ENCODE results near the gene TENT5C.

TENT5C gene

DNA sequence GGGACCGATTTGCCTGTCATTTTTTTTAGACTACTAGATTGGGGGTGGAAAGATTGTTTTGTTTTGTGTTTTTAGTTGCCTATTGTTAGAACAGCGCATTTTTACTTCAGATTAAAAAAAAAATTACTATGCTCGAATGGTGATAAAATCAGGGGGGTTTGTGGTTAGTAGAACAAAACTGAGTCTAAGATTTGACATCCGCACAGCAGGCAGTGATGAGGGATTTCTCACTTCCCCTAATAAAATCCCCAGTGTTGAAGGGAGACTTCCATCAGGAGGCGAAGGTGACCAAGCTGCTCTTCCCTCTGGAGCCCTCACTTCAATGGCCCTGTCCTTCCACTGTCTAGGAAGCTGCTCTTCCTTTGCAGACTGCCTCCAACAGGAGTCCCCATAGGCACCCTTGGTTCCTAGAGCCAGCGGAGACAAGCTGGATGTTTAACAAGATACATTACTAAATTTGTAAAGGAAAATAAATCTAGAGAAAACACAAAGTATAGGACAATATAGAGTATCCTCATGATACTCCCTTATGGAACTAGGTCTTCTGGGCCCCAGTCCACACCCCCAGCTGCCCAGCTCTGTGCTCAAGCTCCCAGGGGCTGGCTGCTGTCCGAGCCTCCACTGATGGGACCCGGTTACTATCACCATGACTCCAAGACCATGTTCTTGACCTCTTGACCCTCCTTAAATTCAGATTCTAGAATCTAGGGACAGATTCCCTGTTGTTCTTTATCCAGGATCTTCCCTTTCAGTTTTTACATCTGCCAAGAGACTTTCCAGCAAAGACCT lies 31.0 kb downstream of the TENT5C start:
- no peak for DNase-seq

DNA sequence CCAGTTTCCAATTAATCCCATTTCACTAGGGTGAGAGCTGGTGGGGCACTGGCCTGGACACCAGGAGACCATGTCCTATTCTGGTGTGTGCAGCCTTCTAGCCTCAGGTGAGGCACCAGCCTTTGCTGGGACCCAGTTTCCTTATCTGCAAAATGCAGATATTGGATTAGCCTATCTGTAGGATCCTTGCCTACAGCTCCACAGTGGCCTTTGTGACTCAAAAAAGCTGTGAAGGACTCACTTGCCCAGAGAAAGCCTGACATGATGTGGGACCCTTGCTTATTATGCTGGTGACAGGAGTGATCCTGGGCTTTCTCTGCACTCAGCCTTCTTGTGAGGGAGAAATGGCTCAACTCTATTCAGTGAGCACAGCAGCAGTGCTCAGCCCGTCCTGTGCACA lies 32.3 kb downstream of the TENT5C start:
- DNase-seq: no peak

DNA sequence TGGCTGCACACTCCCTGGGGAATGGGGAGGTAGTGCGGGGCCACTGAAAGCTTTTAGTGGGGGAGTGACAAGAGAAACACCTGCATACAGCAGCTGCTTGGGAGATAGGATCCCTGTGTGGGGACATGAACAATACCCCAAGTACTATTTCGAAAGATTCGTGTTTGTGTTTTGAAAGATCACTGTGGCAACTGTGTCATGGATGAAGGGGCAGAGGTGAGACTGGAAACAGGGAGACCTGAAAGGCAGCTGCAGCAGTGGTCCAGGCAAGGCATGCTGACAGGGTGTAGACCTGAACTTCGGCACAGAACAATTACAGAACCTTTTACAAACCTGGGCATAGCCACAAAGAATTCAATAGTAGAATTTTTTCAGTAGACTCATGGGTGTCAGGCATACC lies 32.9 kb downstream of the TENT5C start:
- DNase-seq: no peak

DNA sequence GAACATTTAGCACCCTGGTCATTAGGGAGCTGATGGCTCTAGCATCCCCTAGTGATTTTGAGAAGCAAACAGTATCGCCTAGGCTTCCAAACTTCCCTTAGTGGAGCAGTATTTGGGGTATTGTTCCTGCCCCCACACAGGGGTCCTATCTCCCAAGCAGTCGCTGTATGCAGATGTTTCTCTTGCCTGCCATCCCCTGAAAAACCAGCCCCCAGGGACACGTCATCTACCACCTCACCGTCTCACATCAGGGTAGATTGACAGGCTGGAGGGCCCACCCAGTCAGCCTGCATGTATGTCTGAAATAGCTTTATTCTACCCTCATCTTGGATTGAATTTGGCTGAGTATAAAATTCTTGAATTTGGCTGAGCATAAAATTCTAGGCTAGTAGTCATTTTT lies 33.9 kb downstream of the TENT5C start:
- no peak for DNase-seq

DNA sequence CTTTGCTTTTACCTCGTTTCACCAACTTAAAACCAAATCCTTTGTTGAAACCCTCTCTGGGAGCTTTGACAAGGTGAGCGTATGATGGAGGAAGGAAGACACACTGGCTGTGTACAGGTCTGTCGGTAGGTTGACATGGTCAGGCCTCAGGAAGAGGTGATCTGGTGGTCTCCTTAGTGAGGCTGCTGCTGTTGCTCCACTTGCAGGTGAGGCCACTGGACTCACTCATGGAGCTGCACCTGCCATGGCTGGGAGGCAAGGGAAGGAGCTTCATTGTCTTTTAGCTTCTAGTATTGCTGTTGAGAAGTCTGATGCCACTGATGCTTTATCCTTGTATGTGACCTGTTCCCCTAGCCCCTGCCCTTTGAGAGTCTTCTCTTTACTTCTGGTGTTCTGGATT lies 35.7 kb downstream of the TENT5C start:
- no peak for DNase-seq

DNA sequence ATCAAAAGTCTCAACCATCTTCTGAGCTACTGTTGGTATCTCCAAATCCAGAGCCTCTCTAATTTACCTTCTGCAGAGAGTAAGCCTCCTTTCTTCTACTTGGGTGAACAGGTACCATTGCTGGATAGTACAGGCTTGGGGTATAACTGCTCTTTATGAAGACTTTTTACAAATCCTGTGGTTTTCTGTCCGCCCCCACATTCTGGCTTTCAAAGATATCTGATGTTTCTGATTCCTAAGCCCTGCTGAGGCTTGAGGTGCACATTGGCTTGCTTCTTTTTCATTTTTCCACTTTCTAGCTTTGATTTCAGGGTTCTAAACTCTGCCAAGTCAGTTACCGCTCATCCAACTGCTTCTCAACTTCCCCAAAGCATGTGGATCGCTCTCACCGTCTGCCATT lies 37.1 kb downstream of the TENT5C start:
- no peak for DNase-seq

DNA sequence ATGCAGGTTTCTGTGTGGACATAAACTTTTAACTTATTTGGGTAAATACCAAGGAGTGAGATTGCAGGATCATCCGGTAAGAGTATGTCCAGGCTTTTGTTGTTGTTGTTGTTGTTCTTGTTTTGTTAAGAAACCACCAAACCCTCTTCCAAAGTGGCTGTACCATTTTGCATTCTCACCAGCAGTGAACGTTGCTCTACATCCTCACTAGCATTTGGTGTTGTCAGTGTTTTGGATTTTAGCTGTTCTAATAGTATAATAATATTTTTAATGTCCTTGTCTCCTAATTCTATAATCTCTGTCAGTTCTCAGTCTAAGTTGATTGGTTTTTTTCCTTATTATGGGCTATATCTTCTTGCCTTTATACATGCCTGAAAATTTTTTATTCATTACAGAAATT lies 37.8 kb downstream of the TENT5C start:
- DNase-seq: no peak

DNA sequence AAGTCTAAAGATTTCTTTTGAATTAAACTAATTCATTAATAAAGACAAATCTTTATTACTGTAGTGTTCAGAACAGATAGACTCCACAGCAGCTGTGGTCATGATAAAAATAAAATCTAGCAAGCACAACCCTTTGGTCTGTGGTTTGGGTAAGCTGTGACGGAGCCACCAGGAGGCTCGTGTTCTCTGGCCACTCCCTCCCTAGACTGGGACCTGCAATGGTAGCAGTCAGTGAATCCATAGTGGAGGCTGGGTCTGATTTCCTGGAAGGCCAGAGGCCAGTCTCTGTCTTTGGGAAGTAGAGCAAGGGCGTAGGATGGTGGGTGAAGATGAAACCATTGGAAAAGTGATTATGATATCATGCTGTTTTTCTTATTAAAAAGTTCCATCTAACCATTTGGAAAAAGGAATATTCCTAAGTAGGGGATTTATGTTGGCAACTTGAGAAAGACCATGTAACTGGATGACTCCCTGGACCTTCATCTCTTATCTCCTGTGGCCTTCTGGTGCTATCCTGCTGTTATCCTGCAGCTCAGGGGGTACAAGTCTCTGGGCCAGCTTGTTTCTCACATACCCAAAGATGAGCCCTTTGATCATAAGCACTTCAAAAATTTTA lies 39.0 kb downstream of the TENT5C start:
- DNase-seq: no peak

DNA sequence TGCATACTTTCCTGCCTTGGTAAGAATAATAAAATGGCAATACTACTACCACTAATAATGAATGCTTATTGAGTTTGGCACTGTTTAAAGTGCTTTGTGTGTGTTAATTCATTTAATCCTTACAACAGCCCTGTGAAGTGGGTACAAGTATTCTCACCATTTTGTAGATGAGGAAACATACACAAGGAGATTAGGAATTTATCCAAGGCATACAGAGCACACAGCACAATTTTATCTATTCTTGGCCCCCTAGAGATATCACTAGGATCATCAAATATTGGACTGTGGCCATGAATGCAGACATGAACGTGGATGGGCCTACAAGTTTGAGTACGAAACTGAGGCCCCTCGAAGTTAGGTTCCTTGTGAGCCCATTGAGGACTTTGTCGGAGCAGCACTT lies 39.5 kb downstream of the TENT5C start:
- DNase-seq: no peak

DNA sequence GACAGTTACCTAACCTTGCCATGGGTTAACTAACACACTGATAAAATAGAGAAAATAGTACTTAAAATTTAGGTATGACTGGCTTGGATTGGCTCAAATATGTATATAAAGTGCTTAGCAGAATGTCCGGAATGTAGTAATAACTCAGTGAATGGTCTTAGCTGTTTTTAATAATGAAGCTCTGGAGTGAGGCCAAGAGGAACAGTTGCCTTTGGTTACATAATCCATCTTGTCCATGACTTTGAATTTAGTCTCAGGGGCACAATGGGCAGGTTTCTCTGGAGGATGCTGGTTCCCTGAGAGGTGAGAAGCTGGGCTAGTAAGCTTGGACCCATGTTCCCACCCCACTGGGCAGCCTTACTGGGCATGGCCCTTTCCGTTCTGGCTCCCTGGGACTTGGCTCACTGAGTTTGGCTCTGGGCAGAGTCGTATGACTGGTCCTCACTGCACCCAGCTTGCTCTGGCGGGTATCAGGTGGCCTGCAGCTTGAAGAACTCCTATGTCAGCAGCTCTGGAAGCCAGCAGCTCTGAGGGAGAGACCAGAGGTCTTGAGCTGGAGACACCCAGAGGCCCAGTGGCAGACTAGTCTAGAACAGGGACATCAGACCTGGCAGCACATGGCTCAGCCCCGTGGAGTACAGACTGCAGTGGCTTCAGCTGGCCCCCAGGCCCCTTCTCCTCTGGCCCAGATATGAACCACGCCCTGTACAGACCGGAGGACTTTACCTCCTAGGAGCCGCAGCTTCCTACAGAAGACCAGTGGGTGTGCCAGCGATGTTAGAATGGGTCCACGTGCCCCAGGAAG lies 40.4 kb downstream of the TENT5C start:
- no peak for DNase-seq

DNA sequence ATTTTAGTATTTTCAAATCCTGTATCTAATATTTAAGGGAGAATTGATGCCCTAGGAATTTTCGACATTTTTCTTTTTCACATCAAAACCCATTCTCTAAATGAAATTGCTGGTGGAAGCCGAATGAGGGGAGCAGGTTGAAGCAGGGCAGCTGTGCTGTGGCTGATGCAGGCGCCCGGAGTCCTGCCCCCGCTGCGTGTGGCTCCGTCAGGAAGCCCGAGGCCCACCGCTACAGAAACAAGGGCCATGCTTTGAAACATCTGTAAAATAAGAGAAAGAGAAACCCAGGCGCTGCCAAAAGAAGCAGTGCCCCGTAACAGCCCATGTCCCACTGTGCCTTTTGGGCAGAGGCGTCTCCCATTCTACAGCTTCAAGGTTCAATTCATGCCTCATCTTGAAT lies 41.1 kb downstream of the TENT5C start:
- no peak for DNase-seq

DNA sequence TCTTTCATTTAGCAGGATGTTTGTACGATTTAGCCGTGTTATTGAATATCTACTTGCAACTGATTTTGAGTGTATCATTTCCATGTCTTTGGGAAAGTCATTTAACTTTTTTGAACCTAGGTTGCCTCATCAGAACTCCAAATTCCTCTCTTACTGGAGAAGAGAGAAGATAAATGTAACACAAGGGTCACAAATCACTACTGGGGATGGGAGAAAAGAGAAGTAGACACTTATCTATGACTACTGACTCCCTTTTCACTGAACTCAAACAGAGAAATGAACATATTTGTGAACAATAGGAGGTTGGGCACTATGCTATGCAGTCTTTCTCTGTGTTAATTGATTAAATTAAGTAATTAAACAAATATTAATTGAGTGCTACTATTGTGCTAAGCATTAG lies 42.2 kb downstream of the TENT5C start:
- no peak for DNase-seq

DNA sequence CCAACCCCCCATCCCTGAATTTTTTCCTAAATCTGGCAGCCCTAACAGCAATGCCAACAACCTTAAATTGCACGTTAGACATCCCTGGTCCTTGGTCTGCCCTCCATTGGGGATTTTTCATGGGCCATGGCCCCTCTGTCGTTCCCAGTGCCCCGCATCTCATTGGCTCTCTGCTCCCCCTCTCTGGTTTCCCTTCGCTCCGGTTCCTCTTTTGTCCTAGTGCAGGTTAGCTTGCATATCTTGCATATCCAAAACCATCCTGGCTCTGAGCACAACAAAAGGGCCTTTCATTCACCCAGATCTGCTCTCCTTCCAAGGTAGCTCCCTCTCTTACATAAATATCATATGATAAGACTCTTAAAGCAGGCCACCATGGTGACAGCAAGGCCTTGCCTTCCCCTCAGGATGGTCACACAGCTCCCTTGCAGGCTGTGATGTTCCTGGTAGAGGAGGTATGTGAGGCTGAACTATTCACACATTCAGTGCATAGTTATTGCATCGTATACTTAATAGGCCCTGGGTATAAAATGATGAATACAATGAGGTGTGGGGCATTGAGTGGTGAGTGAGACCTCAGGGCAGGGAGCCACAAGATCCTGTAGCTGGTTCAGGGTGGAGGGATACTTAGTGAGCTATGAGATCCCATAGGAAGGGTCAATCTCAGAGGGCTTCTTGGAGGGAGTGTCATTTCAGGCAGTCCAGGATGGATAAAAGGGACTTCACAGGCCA lies 45.2 kb downstream of the TENT5C start:
- DNase-seq: no peak

DNA sequence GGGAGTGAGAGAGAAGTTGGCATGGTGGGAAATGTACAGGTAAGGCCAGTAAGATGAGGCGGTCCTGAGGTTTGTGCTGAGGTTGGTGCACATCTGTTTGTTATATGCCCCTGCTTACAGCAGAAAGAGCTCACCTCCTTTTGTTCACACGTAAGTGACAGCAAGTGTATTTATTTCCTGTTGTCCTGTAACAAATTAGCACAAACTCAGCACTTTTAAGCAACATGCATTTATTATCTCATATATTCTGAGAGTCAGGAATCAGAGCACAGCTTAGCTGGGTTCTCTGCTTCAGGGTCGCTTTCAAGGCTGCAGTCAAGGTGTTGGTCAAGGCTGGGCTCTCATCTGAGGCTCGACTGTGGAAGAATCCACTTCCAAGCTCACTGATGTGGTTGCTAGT lies 45.8 kb downstream of the TENT5C start:
- DNase-seq: no peak

DNA sequence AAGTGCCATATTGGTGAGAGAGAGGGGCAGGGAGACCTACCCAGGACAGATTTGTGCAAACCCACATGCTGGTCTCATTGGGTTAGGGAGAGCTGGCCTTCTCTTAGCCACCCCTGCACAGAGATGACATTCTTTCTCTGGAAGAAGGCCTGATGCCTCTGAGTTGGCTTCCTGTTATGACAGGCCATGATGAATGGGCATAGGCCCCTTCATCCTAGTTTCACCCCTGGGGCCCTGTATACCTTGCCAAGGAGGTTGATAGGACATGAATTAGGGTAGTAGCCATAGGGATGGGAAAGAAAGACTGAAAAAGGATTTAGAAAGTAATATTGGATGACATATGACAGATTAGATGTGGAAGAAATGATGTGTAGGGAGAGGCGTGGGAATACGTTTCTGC lies 46.6 kb downstream of the TENT5C start:
- no peak for DNase-seq

DNA sequence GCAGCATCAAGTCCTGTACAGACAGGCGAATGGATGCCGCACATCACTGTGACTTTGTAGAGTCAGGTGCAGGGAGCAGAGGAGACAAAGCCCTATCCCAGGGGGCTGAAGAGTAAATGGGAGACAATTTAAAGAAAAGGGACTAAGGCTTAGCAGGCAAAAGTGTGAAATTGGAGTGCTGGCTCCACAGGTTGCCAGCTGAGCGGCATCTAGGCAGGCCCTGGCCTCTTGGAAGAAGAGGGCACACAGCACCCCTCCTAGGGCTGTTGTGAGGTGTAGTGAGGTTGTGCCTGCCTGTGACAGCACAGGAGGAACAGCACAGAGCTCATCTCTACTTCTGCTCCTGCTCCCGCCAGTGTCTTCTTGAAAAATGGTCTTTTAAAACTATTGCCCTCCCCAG lies 47.3 kb downstream of the TENT5C start:
- DNase-seq: no peak

DNA sequence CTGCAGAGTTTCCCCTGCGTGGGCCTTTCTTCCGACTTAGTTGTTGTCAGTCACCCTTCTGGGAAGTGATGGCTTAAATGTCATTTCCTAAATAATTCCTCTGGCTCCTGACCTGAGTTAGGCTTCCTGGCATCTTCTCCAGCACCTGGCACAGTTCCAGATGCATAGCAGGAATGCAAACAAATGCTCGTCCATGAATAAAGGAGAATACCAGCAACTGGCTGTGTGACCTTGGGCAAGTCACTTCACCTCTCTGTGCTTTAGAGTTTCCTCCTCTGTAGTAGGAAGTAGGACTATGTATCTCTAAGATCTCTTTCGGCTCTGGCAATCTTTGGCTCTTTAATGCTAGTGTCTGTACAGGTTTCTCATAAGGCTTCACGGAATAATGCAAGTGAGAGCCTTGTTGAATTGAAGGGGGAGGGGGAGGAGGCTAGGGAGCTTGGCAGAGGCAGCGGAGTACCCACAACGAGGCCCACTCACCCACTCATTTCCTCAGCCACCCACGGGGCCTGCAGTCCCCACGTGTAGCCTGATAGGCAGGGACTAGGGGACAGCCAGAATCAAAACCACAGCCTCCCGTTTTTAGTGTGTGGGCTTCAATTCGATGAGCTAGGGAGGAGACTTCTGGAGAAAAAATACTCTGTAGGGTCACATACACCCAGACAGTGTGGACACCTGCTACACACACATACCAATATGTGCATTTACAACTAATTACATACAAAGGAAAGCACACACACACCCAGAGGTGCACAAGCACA lies 48.1 kb downstream of the TENT5C start:
- no peak for DNase-seq

DNA sequence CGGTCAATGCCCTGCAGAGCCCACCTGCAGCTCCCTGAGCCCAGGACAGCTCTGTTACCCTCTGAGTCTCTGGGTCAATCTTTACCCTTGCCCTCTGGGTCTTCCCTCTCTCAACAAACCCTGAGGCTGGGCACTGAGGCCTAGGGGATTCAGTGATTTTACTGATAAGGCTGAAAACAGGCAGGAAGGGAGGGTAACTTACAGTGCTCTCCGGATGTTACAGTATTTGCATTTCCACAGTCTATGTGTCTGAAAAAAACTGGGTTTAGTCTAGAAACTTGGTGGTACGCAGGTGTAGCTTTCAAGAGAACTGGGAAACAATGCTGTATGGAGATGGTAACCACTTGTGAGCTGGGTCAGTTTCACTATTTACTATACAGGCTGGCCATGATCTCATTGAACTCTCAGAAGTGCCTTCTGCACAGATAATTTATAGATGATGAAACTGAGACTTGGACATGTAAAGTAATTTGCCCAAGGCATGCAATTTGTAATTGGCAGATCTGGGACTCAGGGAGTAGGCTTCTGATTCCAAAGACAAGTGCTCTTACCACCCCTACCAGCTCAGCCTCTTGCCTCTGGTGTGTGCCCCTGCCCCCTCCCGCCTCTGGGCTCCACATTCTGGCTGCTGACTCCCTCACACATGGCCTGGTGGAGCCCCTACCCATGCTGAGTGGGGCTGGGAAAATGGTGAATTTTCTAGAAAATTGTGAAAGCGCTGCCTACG lies 48.8 kb downstream of the TENT5C start:
- DNase-seq: no peak

DNA sequence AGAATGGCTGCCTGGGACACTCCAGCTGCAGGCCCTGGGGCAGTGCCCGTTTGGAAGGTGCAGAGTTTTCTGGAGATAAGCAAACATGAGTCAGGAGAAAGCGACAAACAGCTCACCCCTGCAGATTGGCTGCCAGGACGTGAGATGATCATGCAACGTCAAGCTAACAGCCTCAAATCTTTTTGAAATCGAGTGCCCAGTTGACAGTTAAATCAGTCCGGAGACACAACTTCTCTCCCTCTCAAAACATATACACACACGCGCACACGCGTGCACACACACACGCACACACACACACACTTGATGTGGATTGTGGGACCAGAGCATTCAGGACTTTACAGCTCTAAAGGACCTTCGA lies 49.4 kb downstream of the TENT5C start:
- no peak for DNase-seq

DNA sequence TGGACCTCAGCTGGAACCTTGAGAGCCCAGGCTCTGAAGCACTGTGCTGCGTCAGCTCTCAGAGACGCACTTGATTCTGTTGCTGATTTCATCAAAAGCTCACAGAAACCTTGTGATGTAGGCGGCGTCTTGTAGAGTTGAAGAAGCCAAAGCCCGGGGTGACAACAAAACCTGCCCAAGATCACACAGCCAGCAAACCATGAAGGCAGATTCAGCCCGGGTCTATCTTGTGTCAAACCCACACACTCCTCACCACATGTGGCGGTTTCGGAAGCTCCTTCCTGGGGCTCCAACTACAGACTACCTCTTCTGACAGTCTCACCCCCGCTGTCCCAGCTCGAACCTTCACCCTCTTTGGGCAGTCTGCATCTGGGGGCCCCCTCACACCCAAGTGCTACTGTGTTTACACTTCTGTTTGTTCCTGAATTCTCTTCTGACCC lies 50.4 kb downstream of the TENT5C start:
- DNase-seq: no peak

DNA sequence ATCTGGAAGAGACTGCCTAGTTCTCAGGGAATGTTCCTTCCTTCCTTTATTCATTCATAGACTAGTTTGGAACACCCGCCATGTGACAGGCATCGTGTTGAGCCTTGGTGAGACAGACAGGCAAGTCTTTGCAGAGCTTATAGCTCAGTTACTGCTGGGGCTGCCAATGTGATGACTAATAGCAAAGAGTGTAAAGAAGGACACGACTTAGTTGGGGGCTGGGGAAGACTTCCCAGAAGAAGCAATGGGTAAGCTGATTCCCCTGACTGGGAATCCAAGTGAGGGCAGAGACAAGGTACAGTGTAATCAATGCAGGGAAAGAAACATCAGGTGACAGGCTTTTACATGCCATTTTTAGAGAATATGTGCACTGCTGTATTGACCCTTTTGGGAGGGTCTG lies 51.2 kb downstream of the TENT5C start:
- DNase-seq: no peak
